Measurements from ENCODE around the gene HMCN1. TPM values are rescaled to one million over a fixed set of nuclear protein-coding genes. Genes with fewer than 3 reads are reported as not detected.

HMCN1 gene
- polyA plus RNA-seq, 2 donors: 0.83 to 1.9 TPM

DNA sequence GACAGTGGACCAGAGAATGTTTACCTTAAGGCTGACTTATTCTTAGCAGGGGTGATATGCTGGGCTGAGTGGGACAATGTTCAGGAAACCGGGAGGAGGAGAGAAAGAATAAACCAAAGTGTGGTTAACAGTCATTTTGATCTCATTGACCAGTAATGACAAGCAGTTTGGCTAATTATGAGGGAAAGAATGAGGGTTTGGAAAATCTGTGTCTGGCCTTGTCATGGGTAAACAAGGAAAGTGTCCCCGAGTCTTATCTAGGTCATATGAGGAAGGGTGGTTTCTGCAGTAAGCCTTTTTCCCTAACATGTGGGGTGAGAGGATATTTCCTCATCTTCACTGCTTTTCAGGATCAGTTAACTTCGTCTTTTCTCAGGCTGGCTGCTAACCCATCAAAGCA, 485.9 kb downstream of the HMCN1 start:
- Histone ChIP-seq H3K9me3 (ENCODE audit: control insufficient read depth in 2 of 2, insufficient read depth in 1 of 2, low read depth in 1 of 2, low read length in 1 of 2) (no peaks in the 10 kb centered on the region), H3K27me3 (ENCODE audit: control insufficient read depth in 1 of 2, insufficient read depth in 2 of 2, low read length in 2 of 2) (no peaks in the 10 kb centered on the region), H3K36me3 (ENCODE audit: control insufficient read depth in 2 of 2, insufficient read depth in 2 of 2, low read length in 1 of 2) (no peaks in the 10 kb centered on the region), H3K4me3 (ENCODE audit: low read depth in 1 of 2, low read length in 2 of 2) (no peak overlapping the region), H3K4me1 (ENCODE audit: control insufficient read depth in 2 of 2, insufficient read depth in 2 of 2, low read length in 1 of 2) (no peaks in the 10 kb centered on the region), H3K27ac (ENCODE audit: low read depth in 2 of 2, low read length in 1 of 2) (no peak overlapping the region)
- WGBS, 2 donors: 43 to 59% methylated on average over 3 of the region's 3 CpGs

DNA sequence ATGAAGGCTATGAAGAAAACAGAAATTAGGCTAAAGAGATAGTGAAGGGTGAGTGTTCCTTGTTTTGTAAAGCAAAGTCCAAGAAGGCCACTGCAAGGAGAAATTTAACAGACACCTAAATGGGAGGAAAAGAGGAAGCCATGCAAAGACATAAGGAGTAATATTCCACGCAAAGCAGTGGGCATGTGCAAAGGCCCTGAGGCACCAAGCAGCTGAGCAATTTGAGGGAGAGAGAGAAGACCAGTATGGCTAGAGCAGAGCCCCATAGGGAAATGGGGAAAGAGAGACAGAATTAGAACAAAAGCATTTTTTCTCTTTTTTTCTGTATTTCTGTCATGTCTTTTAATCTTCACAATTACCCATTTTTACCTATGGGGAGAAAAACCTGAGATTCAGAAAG, 486.7 kb downstream of the HMCN1 start:
- Histone ChIP-seq H3K9me3 (ENCODE audit: control insufficient read depth in 2 of 2, insufficient read depth in 1 of 2, low read depth in 1 of 2, low read length in 1 of 2) (no peaks in the 10 kb centered on the region), H3K36me3 (ENCODE audit: control insufficient read depth in 2 of 2, insufficient read depth in 2 of 2, low read length in 1 of 2) (no peaks in the 10 kb centered on the region), H3K4me1 (ENCODE audit: control insufficient read depth in 2 of 2, insufficient read depth in 2 of 2, low read length in 1 of 2) (no peaks in the 10 kb centered on the region), H3K27me3 (ENCODE audit: control insufficient read depth in 1 of 2, insufficient read depth in 2 of 2, low read length in 2 of 2) (no peaks in the 10 kb centered on the region), H3K4me3 (ENCODE audit: low read depth in 1 of 2, low read length in 2 of 2) (no peak overlapping the region), H3K27ac (ENCODE audit: low read depth in 2 of 2, low read length in 1 of 2) (no peak overlapping the region)
- 93 to 95% methylated on average over 1 of the region's 1 CpG for WGBS, 2 donors

DNA sequence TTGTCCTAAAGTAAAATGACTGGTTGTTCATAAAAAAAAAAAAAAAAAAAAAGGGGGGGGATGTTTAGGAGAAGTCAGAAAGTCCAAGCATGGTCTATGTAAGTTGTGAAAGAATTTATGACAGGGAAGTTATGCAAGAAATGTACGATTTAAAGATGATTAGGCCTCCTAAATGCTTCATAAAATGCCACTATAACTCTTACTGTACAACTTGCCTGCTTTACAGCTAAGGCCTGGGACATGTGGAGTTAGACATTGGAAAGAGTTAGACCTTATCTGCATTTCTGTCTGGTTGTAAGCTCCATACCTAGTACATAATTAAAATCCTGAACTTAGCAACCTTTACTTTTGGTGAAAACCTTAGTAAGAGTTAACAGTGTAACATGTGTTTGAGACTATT, 490.9 kb downstream of the HMCN1 start:
- no peaks in the 10 kb centered on the region for H3K36me3 ChIP-seq (ENCODE audit: control insufficient read depth in 2 of 2, insufficient read depth in 2 of 2, low read length in 1 of 2)
- 35 to 54% methylated on average over 1 of the region's 1 CpG for WGBS, 2 donors
- H3K27me3 ChIP-seq (ENCODE audit: control insufficient read depth in 1 of 2, insufficient read depth in 2 of 2, low read length in 2 of 2): no peaks in the 10 kb centered on the region
- no peaks in the 10 kb centered on the region for H3K4me1 ChIP-seq (ENCODE audit: control insufficient read depth in 2 of 2, insufficient read depth in 2 of 2, low read length in 1 of 2)
- no peaks in the 10 kb centered on the region for H3K9me3 ChIP-seq (ENCODE audit: control insufficient read depth in 2 of 2, insufficient read depth in 1 of 2, low read depth in 1 of 2, low read length in 1 of 2)
- H3K27ac ChIP-seq (ENCODE audit: low read depth in 2 of 2, low read length in 1 of 2): no peak overlapping the region
- H3K4me3 ChIP-seq (ENCODE audit: low read depth in 1 of 2, low read length in 2 of 2): no peak overlapping the region

DNA sequence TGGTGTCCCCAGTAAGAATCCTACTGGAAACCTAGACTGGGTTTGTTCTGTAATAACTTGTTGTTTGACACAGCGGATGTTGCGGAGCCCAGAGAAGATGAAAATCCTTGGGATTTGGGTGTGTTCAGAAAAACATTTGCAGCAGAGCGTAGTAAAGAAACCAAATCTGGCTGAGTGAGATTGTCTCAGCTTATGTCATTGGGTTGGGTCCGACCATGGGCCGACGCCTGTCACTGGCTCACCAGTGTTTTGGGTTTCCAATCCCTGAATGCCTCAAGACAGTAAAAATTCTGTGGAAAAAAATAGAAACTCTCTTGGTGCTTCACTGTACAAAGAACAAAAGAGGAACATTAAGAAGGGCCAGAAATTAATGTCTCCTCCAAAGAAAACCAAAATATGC, 494.6 kb downstream of the HMCN1 start:
- Histone ChIP-seq H3K36me3 (ENCODE audit: control insufficient read depth in 2 of 2, insufficient read depth in 2 of 2, low read length in 1 of 2) (no peaks in the 10 kb centered on the region), H3K27me3 (ENCODE audit: control insufficient read depth in 1 of 2, insufficient read depth in 2 of 2, low read length in 2 of 2) (no peaks in the 10 kb centered on the region), H3K27ac (ENCODE audit: low read depth in 2 of 2, low read length in 1 of 2) (no peak overlapping the region), H3K4me1 (ENCODE audit: control insufficient read depth in 2 of 2, insufficient read depth in 2 of 2, low read length in 1 of 2) (peaks cover 0 to 2% of the 10 kb centered on the region in 2 donors), H3K4me3 (ENCODE audit: low read depth in 1 of 2, low read length in 2 of 2) (no peak overlapping the region), H3K9me3 (ENCODE audit: control insufficient read depth in 2 of 2, insufficient read depth in 1 of 2, low read depth in 1 of 2, low read length in 1 of 2) (no peaks in the 10 kb centered on the region)
- 73 to 77% methylated on average over 6 of the region's 6 CpGs for WGBS, 2 donors

DNA sequence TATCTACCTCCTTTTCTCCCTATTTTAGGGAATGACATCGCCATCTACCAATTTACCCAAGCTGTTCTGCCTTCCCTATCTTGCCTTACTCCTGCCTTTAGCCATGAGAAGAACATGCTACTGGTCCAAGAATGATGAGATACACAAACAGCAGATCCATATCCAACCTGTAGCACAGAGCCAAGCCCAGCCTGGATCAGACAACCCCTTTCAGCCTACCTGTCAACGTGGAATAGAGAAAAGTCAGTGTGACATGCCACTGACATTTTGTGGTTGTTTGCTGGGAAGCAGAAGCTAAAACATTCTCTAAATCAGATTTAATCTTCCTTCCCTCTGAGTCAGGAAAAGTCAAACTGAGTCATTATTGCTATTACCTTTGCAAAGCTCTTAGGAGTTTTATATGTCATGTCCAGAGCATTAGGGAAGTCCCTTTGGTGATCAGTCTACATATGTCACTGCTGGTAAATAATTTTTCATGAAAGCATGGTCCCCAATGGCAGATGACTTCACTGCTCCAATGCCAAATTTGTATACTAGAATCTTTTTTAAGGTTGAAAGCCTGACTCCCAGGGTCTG, 497.8 kb downstream of the HMCN1 start:
- Histone ChIP-seq H3K4me1 (ENCODE audit: control insufficient read depth in 2 of 2, insufficient read depth in 2 of 2, low read length in 1 of 2) (peaks cover 0 to 2% of the 10 kb centered on the region in 2 donors), H3K4me3 (ENCODE audit: low read depth in 1 of 2, low read length in 2 of 2) (no peak overlapping the region), H3K9me3 (ENCODE audit: control insufficient read depth in 2 of 2, insufficient read depth in 1 of 2, low read depth in 1 of 2, low read length in 1 of 2) (no peaks in the 10 kb centered on the region), H3K36me3 (ENCODE audit: control insufficient read depth in 2 of 2, insufficient read depth in 2 of 2, low read length in 1 of 2) (no peaks in the 10 kb centered on the region), H3K27me3 (ENCODE audit: control insufficient read depth in 1 of 2, insufficient read depth in 2 of 2, low read length in 2 of 2) (no peaks in the 10 kb centered on the region), H3K27ac (ENCODE audit: low read depth in 2 of 2, low read length in 1 of 2) (no peak overlapping the region)
- WGBS, 2 donors: 74 to 79% methylated on average over 2 of the region's 2 CpGs

DNA sequence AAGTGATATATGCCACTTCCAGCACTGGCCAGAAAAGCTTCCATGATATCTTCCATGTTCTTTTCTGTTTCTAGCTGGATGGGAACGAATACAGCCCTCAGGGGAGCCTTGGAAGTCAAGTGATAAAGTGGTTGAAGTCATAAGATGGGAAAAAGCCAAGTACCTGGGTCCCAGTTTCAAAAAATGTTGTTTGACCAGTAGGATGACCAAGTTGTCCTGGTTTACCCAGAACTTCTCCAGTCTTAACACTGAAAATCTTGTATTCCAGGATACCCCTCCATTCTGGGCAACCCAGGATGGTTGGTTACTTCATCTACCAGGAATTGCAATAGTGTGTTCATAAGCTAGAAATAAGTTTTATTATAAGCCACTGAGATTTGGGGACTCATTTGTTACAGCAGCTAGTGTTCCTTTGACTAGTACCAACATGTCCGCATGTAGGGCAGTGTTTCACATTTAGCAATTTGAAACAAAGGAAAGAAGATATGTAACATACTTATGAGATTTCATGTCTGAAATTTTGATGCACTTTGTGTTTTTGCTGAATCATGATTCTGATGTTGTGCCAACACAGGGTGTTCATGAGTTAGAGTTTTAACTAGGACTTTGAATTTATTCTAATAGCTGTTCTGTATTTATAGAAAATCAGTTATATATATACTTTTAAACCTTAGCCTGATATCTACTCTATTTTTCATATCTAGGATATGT, 500.9 kb downstream of the HMCN1 start:
- Histone ChIP-seq H3K27ac (ENCODE audit: low read depth in 2 of 2, low read length in 1 of 2) (no peak overlapping the region), H3K4me3 (ENCODE audit: low read depth in 1 of 2, low read length in 2 of 2) (no peak overlapping the region), H3K36me3 (ENCODE audit: control insufficient read depth in 2 of 2, insufficient read depth in 2 of 2, low read length in 1 of 2) (no peaks in the 10 kb centered on the region), H3K9me3 (ENCODE audit: control insufficient read depth in 2 of 2, insufficient read depth in 1 of 2, low read depth in 1 of 2, low read length in 1 of 2) (no peaks in the 10 kb centered on the region), H3K4me1 (ENCODE audit: control insufficient read depth in 2 of 2, insufficient read depth in 2 of 2, low read length in 1 of 2) (peaks cover 0 to 2% of the 10 kb centered on the region in 2 donors), H3K27me3 (ENCODE audit: control insufficient read depth in 1 of 2, insufficient read depth in 2 of 2, low read length in 2 of 2) (no peaks in the 10 kb centered on the region)
- WGBS, 2 donors: 49 to 50% methylated on average over 2 of the region's 2 CpGs

DNA sequence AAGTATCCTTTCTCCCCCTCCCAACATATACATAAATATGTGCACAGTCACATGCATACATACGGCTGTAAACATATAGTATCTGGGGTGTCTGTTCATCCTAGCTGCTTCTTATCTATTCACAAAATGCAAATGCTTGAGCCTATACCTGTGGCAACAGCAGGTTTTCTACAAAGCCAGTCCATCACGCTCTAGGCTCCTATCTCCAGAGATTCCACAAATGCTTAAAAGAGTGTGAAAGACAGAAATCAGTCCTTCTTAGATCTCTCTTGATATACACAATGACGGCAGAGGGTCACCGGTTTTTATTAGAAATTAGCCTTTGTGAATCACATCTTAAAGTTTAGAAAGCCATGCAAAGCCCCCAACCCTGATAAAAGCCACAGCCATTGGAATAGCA, 501.5 kb downstream of the HMCN1 start:
- no peak overlapping the region for H3K4me3 ChIP-seq (ENCODE audit: low read depth in 1 of 2, low read length in 2 of 2)
- no peaks in the 10 kb centered on the region for H3K36me3 ChIP-seq (ENCODE audit: control insufficient read depth in 2 of 2, insufficient read depth in 2 of 2, low read length in 1 of 2)
- H3K4me1 ChIP-seq (ENCODE audit: control insufficient read depth in 2 of 2, insufficient read depth in 2 of 2, low read length in 1 of 2): peaks cover 0 to 2% of the 10 kb centered on the region in 2 donors
- 79 to 81% methylated on average over 4 of the region's 4 CpGs for WGBS, 2 donors
- H3K9me3 ChIP-seq (ENCODE audit: control insufficient read depth in 2 of 2, insufficient read depth in 1 of 2, low read depth in 1 of 2, low read length in 1 of 2): no peaks in the 10 kb centered on the region
- no peaks in the 10 kb centered on the region for H3K27me3 ChIP-seq (ENCODE audit: control insufficient read depth in 1 of 2, insufficient read depth in 2 of 2, low read length in 2 of 2)
- no peak overlapping the region for H3K27ac ChIP-seq (ENCODE audit: low read depth in 2 of 2, low read length in 1 of 2)

DNA sequence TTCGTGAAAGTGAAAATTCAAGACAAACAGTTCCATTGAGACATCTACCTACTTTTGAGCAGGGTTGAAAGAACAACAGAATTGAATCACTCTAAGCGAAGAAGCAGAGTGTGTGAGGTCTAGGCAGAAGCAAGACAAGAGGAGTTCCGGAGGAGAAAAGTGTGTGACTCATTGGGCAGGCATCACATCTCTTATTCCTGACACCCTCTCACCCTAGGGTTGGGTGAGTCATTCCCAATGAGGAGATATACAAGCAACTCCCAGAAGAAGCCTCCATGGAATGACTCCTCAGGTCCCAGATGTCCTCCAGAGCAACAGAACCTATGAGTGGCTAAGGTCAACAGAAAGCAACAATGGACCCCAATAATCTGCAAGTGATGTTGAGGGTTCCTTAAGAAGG, 502.7 kb downstream of the HMCN1 start:
- Histone ChIP-seq H3K27ac (ENCODE audit: low read depth in 2 of 2, low read length in 1 of 2) (no peak overlapping the region), H3K36me3 (ENCODE audit: control insufficient read depth in 2 of 2, insufficient read depth in 2 of 2, low read length in 1 of 2) (no peaks in the 10 kb centered on the region), H3K27me3 (ENCODE audit: control insufficient read depth in 1 of 2, insufficient read depth in 2 of 2, low read length in 2 of 2) (no peaks in the 10 kb centered on the region), H3K4me1 (ENCODE audit: control insufficient read depth in 2 of 2, insufficient read depth in 2 of 2, low read length in 1 of 2) (peaks cover 0 to 2% of the 10 kb centered on the region in 2 donors), H3K4me3 (ENCODE audit: low read depth in 1 of 2, low read length in 2 of 2) (no peak overlapping the region), H3K9me3 (ENCODE audit: control insufficient read depth in 2 of 2, insufficient read depth in 1 of 2, low read depth in 1 of 2, low read length in 1 of 2) (no peaks in the 10 kb centered on the region)
- 63 to 84% methylated on average over 3 of the region's 3 CpGs for WGBS, 2 donors

DNA sequence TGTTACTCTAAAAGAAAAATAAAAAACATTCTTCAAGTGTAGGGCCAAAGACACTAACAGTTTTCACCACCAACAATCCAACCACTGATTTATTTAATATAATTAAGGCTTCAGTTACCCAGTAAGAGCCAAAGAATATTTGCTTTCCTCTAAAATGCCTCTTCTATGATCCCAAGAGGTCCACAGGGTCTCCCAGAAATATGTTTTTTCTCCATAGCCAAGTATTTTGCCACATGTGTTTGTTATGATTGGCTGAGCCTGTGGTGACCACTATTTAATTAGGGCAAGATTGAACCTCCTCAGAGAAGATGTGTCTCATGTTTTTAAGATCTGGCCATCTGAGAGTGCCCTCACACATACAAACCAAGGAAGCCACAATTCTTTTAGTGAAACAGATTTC, 505.0 kb downstream of the HMCN1 start:
- no peaks in the 10 kb centered on the region for H3K27me3 ChIP-seq (ENCODE audit: control insufficient read depth in 1 of 2, insufficient read depth in 2 of 2, low read length in 2 of 2)
- no peak overlapping the region for H3K4me3 ChIP-seq (ENCODE audit: low read depth in 1 of 2, low read length in 2 of 2)
- H3K27ac ChIP-seq (ENCODE audit: low read depth in 2 of 2, low read length in 1 of 2): no peak overlapping the region
- H3K9me3 ChIP-seq (ENCODE audit: control insufficient read depth in 2 of 2, insufficient read depth in 1 of 2, low read depth in 1 of 2, low read length in 1 of 2): no peaks in the 10 kb centered on the region
- H3K4me1 ChIP-seq (ENCODE audit: control insufficient read depth in 2 of 2, insufficient read depth in 2 of 2, low read length in 1 of 2): no peaks in the 10 kb centered on the region
- H3K36me3 ChIP-seq (ENCODE audit: control insufficient read depth in 2 of 2, insufficient read depth in 2 of 2, low read length in 1 of 2): no peaks in the 10 kb centered on the region

DNA sequence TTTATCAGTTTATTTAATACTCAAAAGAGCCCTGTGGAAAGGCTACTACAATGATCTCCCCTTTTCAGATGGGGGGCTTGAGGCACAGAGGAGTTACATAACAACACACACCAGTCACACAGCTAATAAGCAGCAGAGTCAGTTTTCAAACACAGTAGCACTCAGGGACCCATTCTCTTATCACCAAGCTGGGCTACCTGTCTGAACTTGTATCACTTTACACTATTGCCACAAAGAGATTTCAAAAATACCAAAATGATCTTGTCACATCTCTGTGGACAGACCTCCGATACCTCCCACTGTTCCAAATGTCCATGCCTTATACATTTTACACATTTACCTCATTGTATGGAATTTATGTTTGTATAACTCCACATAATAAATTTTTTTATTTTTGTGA, 506.2 kb downstream of the HMCN1 start:
- 90 to 95% methylated on average over 1 of the region's 1 CpG for WGBS, 2 donors
- Histone ChIP-seq H3K27me3 (ENCODE audit: control insufficient read depth in 1 of 2, insufficient read depth in 2 of 2, low read length in 2 of 2) (no peaks in the 10 kb centered on the region), H3K4me3 (ENCODE audit: low read depth in 1 of 2, low read length in 2 of 2) (no peak overlapping the region), H3K27ac (ENCODE audit: low read depth in 2 of 2, low read length in 1 of 2) (no peak overlapping the region), H3K9me3 (ENCODE audit: control insufficient read depth in 2 of 2, insufficient read depth in 1 of 2, low read depth in 1 of 2, low read length in 1 of 2) (no peaks in the 10 kb centered on the region), H3K4me1 (ENCODE audit: control insufficient read depth in 2 of 2, insufficient read depth in 2 of 2, low read length in 1 of 2) (no peaks in the 10 kb centered on the region), H3K36me3 (ENCODE audit: control insufficient read depth in 2 of 2, insufficient read depth in 2 of 2, low read length in 1 of 2) (no peaks in the 10 kb centered on the region)
